GM21390 (cell line): ENCODE results near the gene WDR59.
"Not testable (repeated sequence)": the region's sequence is repeated elsewhere in the genome, so short reads cannot be mapped to it uniquely, and the experiment has no call there.

Experiments
- ATAC-seq: cut with Tn5 transposase; IDR thresholded peaks from one replicate; pipeline ENCODE4 v1.9.1; 2021; ENCODE audit not compliant: unreplicated experiment

Gene WDR59

GRCh38 chr16:74984529-74985296 is at the start of gene WDR59:
WDR59 (minus strand) TSS chr16:74985123; CDS start chr16:74985017, 106 bp downstream.
- ATAC-seq = peak; percentile 99

GRCh38 chr16:75032655-75033054 is 47.7 kb upstream of the WDR59 start:
- ATAC-seq = no peak

GRCh38 chr16:75029854-75030253 is 44.9 kb upstream of the WDR59 start:
- ATAC-seq = no peak

- ATAC-seq = no peak
Measured at GRCh38 chr16:75028544-75029135, 43.7 kb upstream of the WDR59 start.

- ATAC-seq = no peak
Measured at GRCh38 chr16:75027520-75028300, 42.8 kb upstream of the WDR59 start.

- no peak for ATAC-seq
Measured at GRCh38 chr16:75026892-75027391, 42.0 kb upstream of the WDR59 start.

GRCh38 chr16:75026239-75026891 is 41.4 kb upstream of the WDR59 start:
- not testable (repeated sequence) for ATAC-seq

GRCh38 chr16:75025761-75026160 is 40.8 kb upstream of the WDR59 start:
- no peak for ATAC-seq

GRCh38 chr16:75024594-75024993 is 39.7 kb upstream of the WDR59 start:
- peak; percentile 70 for ATAC-seq

- no peak for ATAC-seq
Measured at GRCh38 chr16:75024182-75024581, 39.3 kb upstream of the WDR59 start.

GRCh38 chr16:75023009-75023408 is 38.1 kb upstream of the WDR59 start:
- ATAC-seq = no peak

- no peak for ATAC-seq
Measured at GRCh38 chr16:75022567-75022966, 37.6 kb upstream of the WDR59 start.

- ATAC-seq = no peak
Measured at GRCh38 chr16:75021410-75021809, 36.5 kb upstream of the WDR59 start.

GRCh38 chr16:75019586-75019985 is 34.7 kb upstream of the WDR59 start:
- no peak for ATAC-seq

- no peak for ATAC-seq
Measured at GRCh38 chr16:75019007-75019406, 34.1 kb upstream of the WDR59 start.

- ATAC-seq = no peak
Measured at GRCh38 chr16:75017670-75018525, 33.0 kb upstream of the WDR59 start.

- ATAC-seq = not testable (repeated sequence)
Measured at GRCh38 chr16:75016451-75017081, 31.6 kb upstream of the WDR59 start.

- no peak for ATAC-seq
Measured at GRCh38 chr16:75014318-75014717, 29.4 kb upstream of the WDR59 start.

- ATAC-seq = not testable (repeated sequence)
Measured at GRCh38 chr16:75013123-75013522, 28.2 kb upstream of the WDR59 start.
